Measurements from ENCODE around the gene TCAP.

The TCAP gene

GRCh38 chr17:39629494-39629880 is 35.7 kb upstream of the TCAP start:
- DNase-seq, result no peak

- DNase-seq, result peak; percentile 55
These were observed 35.3 kb upstream of the TCAP start for GRCh38 chr17:39629898-39630297.

GRCh38 chr17:39631403-39631802 is 33.7 kb upstream of the TCAP start:
- no peak for DNase-seq

- no peak for DNase-seq
These were observed 32.8 kb upstream of the TCAP start for GRCh38 chr17:39632153-39632941.

- no peak for DNase-seq
These were observed 31.5 kb upstream of the TCAP start for GRCh38 chr17:39633570-39634183.

GRCh38 chr17:39634384-39634871 is 30.7 kb upstream of the TCAP start:
- peak; percentile 85 for DNase-seq

GRCh38 chr17:39635614-39636176 is 29.5 kb upstream of the TCAP start:
- DNase-seq, result no peak

GRCh38 chr17:39636587-39636926 is 28.6 kb upstream of the TCAP start:
- DNase-seq, result no peak

GRCh38 chr17:39636927-39637736 is 28.0 kb upstream of the TCAP start, which contains the start of gene STARD3:
Gene STARD3 (plus strand): TSS chr17:39637144. CDS start chr17:39653532, 16,388 bp downstream.
- DNase-seq, result peak; percentile 93

GRCh38 chr17:39638317-39638716 is 26.8 kb upstream of the TCAP start:
- DNase-seq, result no peak

GRCh38 chr17:39639043-39639442 is 26.1 kb upstream of the TCAP start:
- peak; percentile 49 for DNase-seq

- DNase-seq, result no peak
These were observed 25.3 kb upstream of the TCAP start for GRCh38 chr17:39639566-39640458.

- DNase-seq, result no peak
These were observed 24.5 kb upstream of the TCAP start for GRCh38 chr17:39640591-39641031.

GRCh38 chr17:39641097-39641496 is 24.1 kb upstream of the TCAP start:
- no peak for DNase-seq

- no peak for DNase-seq
These were observed 23.3 kb upstream of the TCAP start for GRCh38 chr17:39641883-39642282.

GRCh38 chr17:39642291-39643074 is 22.7 kb upstream of the TCAP start:
- no peak for DNase-seq

GRCh38 chr17:39643271-39643670 is 21.9 kb upstream of the TCAP start:
- DNase-seq, result no peak

- peak; percentile 79 for DNase-seq
These were observed 17.9 kb upstream of the TCAP start for GRCh38 chr17:39647256-39647655.

- DNase-seq, result no peak
These were observed 16.4 kb upstream of the TCAP start for GRCh38 chr17:39648616-39649366.

GRCh38 chr17:39650121-39650579 is 15.0 kb upstream of the TCAP start:
- DNase-seq, result no peak

Measured in hematopoietic multipotent progenitor cell treated with erythropoietin and hydrocortisone succinate and interleukin-3 and kit ligand, for 6 days (in vitro differentiated cells).